GM12878 (cell line): ENCODE results near the gene CCDC194. TPM values are rescaled to one million over a fixed set of nuclear protein-coding genes. Genes with fewer than 3 reads are reported as not detected.
A peak's percentile ranks its signal among the peaks of the same experiment; 100 is the strongest.

ENCODE experiments used
- ATF3 ChIP-seq: IDR thresholded peaks from 2 replicates; pipeline ENCODE4 v1.6.1; 2011; ENCODE audit warnings: low read depth, mild to moderate bottlenecking, low read length, moderate library complexity, borderline replicate concordance; ENCODE audit errors: extremely low read depth
- BHLHE40 ChIP-seq, 2 experiments: fragments of 450-650 bp in 1 of 2; IDR thresholded peaks; 2 replicates each; pipeline ENCODE4 v1.6.1; 2011 to 2017; ENCODE audit warnings: low read depth in 2 of 2, borderline replicate concordance in 1 of 2, improper control_type of control experiment in 1 of 2, low read length in 1 of 2, mild to moderate bottlenecking in 1 of 2
- CBFB ChIP-seq: IDR thresholded peaks from 2 replicates; pipeline ENCODE4 v1.6.1; 2016; ENCODE audit warnings: antibody characterized with exemption, low read depth
- CHD1 ChIP-seq: IDR thresholded peaks from 2 replicates; pipeline ENCODE4 v1.6.1; 2012; ENCODE audit warnings: low read depth, low read length, improper control_type of control experiment
- DPF2 ChIP-seq: fragments of 450-650 bp; IDR thresholded peaks from 2 replicates; pipeline ENCODE4 v1.6.1; 2017; ENCODE audit warnings: mild to moderate bottlenecking
- FOXK2 ChIP-seq: fragments of 450-650 bp; IDR thresholded peaks from 2 replicates; pipeline ENCODE4 v1.6.1; 2017; ENCODE audit warnings: mild to moderate bottlenecking, moderate library complexity
- FOXM1 ChIP-seq: IDR thresholded peaks from 2 replicates; pipeline ENCODE4 v1.6.1; 2012; ENCODE audit warnings: low read depth, mild to moderate bottlenecking, inconsistent platforms, low read length, moderate library complexity
- IKZF2 ChIP-seq, 2 experiments: fragments of 450-650 bp; IDR thresholded peaks; 2 replicates each; pipeline ENCODE4 v1.6.1; 2017; ENCODE audit warnings: mild to moderate bottlenecking in 2 of 2, moderate library complexity in 2 of 2
- KLF5 ChIP-seq: fragments of 450-650 bp; IDR thresholded peaks from 2 replicates; pipeline ENCODE4 v1.6.1; 2014; ENCODE audit warnings: mild to moderate bottlenecking; ENCODE audit not compliant: partially characterized antibody
- LARP7 ChIP-seq: fragments of 450-650 bp; IDR thresholded peaks from 2 replicates; pipeline ENCODE4 v1.6.1; 2017; ENCODE audit warnings: mild to moderate bottlenecking
- NKRF ChIP-seq: fragments of 450-650 bp; conservative IDR thresholded peaks from 2 replicates; pipeline ENCODE4 v1.6.1; 2017; ENCODE audit warnings: mild to moderate bottlenecking, moderate library complexity
- NR2C2 ChIP-seq: IDR thresholded peaks from 2 replicates; pipeline ENCODE4 v1.6.1; 2011; ENCODE audit warnings: borderline replicate concordance, low read depth; ENCODE audit not compliant: control insufficient read depth, insufficient read length
- PAX8 ChIP-seq: fragments of 450-650 bp; IDR thresholded peaks from 2 replicates; pipeline ENCODE4 v1.6.1; 2017; ENCODE audit warnings: mild to moderate bottlenecking, moderate library complexity
- PKNOX1 ChIP-seq: fragments of 450-650 bp; IDR thresholded peaks from 2 replicates; pipeline ENCODE4 v1.6.1; 2016; ENCODE audit warnings: mild to moderate bottlenecking
- POU2F2 ChIP-seq: IDR thresholded peaks from 3 replicates; pipeline ENCODE4 v1.6.1; 2011; ENCODE audit warnings: low read depth, mild to moderate bottlenecking, low read length, borderline replicate concordance
- PRDM15 ChIP-seq: fragments of 450-650 bp; formaldehyde crosslinking; IDR thresholded peaks from 2 replicates; pipeline ENCODE4 v1.4.0; 2020; ENCODE audit warnings: mild to moderate bottlenecking, moderate library complexity
- RUNX3 ChIP-seq: IDR thresholded peaks from 2 replicates; pipeline ENCODE4 v1.6.1; 2012; ENCODE audit warnings: low read length, inconsistent platforms
- SKIL ChIP-seq: fragments of 450-650 bp; IDR thresholded peaks from 2 replicates; pipeline ENCODE4 v1.6.1; 2017; ENCODE audit warnings: mild to moderate bottlenecking, low read depth, inconsistent platforms; ENCODE audit not compliant: poor library complexity, severe bottlenecking
- SPI1 ChIP-seq: IDR thresholded peaks from 2 replicates; pipeline ENCODE4 v1.6.1; 2011; ENCODE audit warnings: low read depth, mild to moderate bottlenecking, low read length, moderate library complexity, borderline replicate concordance; ENCODE audit not compliant: insufficient read depth
- SREBF2 ChIP-seq: IDR thresholded peaks from 2 replicates; pipeline ENCODE4 v1.6.1; 2012; ENCODE audit warnings: mild to moderate bottlenecking, low read length
- STAT3 ChIP-seq: IDR thresholded peaks from 2 replicates; pipeline ENCODE4 v1.6.1; 2011; ENCODE audit warnings: low read depth, low read length, improper control_type of control experiment
- YBX1 ChIP-seq: fragments of 450-650 bp; IDR thresholded peaks from 2 replicates; pipeline ENCODE4 v1.6.1; 2016; ENCODE audit warnings: antibody characterized with exemption
- polyA plus RNA-seq, 11 experiments: library from polyadenylated mRNA; depleted of rRNA in 4 of 11; unstranded in 6 of 11; stranded (reverse) in 5 of 11; fragments of >200 nt; fragmentation: Nextera tagmentation in 4 of 11; fragmentation: Illumina TruSeq in 1 of 11; extraction: Ambion mirVana in 4 of 11; extraction: Trizol in 1 of 11; gene quantifications; 1 replicate in 1 of 11; 2 replicates in 10 of 11; pipeline versions ENCODE4 v1.2.1 to v1.2.3, GENCODE V29; 2011 to 2016; ENCODE audit warnings: inconsistent platforms in 2 of 11, missing spikeins in 2 of 11, low read depth in 1 of 11
- total RNA-seq, 4 experiments: library from RNA; depleted of rRNA in 3 of 4; stranded (reverse); fragments of >200 nt in 3 of 4; fragmentation: Illumina TruSeq in 1 of 4; extraction: Trizol in 1 of 4; gene quantifications; 2 replicates each; pipeline versions ENCODE4 v1.2.1 to v1.2.3, GENCODE V29; 2013 to 2021

Gene CCDC194
- total and polyA plus RNA-seq, 10 of the 15 experiments (the other 5 are each of a cell fraction or from before 2014, with no cell fraction given) = 0.07 to 3.4 (median 0.97) TPM

GRCh38 chr19:17370026-17370587, 23.9 kb downstream of the CCDC194 start (continued):
- TF ChIP-seq SPI1 (peak; percentile 91), CHD1 (no peak), YBX1 (no peak), KLF5 (no peak), FOXM1 (peak; percentile 80; the same call in 1 of the 2 replicates), STAT3 (no peak), FOXK2 (no peak), IKZF2 (IDR thresholded peaks at IDR 0.05) (peak; percentile 93 to 96), CBFB (peak; percentile 76), PKNOX1 (peak; percentile 65), PRDM15 (CRISPR knock-in tag) (no peak), NR2C2 (no peak), BHLHE40 (IDR thresholded peaks at IDR 0.05; ENCODE audit: borderline replicate concordance in 1 of 2, low read depth in 2 of 2, low read length in 1 of 2) (peak; percentile 72 to 73; a peak in 3 of 4 replicates), ATF3 (no peak), PAX8 (0 out of 2 replicates have a peak, but pooled peaks have one; percentile 53), NKRF (0 out of 2 replicates have a peak, but pooled peaks have one; percentile 41), POU2F2 (peak; percentile 96; the same call in 2 of the 3 replicates), RUNX3 (peak; percentile 94), SREBF2 (no peak), LARP7 (peak; percentile 40; the same call in 1 of the 2 replicates), SKIL (peak; percentile 91), DPF2 (peak; percentile 83)
